ENCODE results near the gene KLK11. TPM values are rescaled to one million over a fixed set of nuclear protein-coding genes. Genes with fewer than 3 reads are reported as not detected.

KLK11 gene
- total and polyA plus RNA-seq, 10 of the 15 experiments (the other 5 are each of a cell fraction or from before 2014, with no cell fraction given), result not detected

- no peak for DNase-seq (ENCODE audit: low read depth, low spot score)
- ChIA-PET POLR2A (no interaction called here), SMC1A (ENCODE audit: uncharacterized antibody, unreplicated experiment) (interaction anchor here (0.5 kb wide), 1 partner anchor 35 kb away, joined by 3 read pairs; no protein-coding TSS in a partner anchor), CTCF (no interaction called here), RAD21 (ENCODE audit: unreplicated experiment) (no interaction called here)
- Histone ChIP-seq H4K20me1 (ENCODE audit: control insufficient read depth, insufficient read depth) (no peaks in the 10 kb centered on the region), H3K27me3 (replicated peaks in 1 of 2; ENCODE audit: control insufficient read depth in 2 of 2, insufficient read depth in 2 of 2, low read length in 1 of 2) (no peaks in the 10 kb centered on the region), H3K36me3 (ENCODE audit: control insufficient read depth in 2 of 2, insufficient read depth in 2 of 2, low read length in 1 of 2) (no peaks in the 10 kb centered on the region), H3K27ac (ENCODE audit: control insufficient read depth, insufficient read depth) (no peak overlapping the region), H2AFZ (ENCODE audit: control insufficient read depth, low read depth, low read length) (no peak overlapping the region), H3K79me2 (ENCODE audit: control insufficient read depth, insufficient read depth, low read length) (no peaks in the 10 kb centered on the region), H3K4me1 (ENCODE audit: control insufficient read depth, insufficient read depth, low read length) (no peaks in the 10 kb centered on the region), H3K4me2 (ENCODE audit: control insufficient read depth, insufficient read depth) (no peak overlapping the region), H3K9me3 (replicated peaks; ENCODE audit: control insufficient read depth, insufficient read depth, low read length) (no peaks in the 10 kb centered on the region), H3K9ac (ENCODE audit: control insufficient read depth, insufficient read depth, low read length) (no peak overlapping the region), H3K4me3 (no peak overlapping the region)
- BruUV-seq (replicated peaks), result no TSS peak
- in situ Hi-C loops (cut with MboI) (no loop called here), intact Hi-C loops (cut with micrococcal nuclease; ENCODE audit: unreplicated experiment) (no loop called here)
- WGBS (ENCODE audit: insufficient coverage, insufficient replicate concordance, low lambda C conversion rate, missing lambda C conversion rate), result 13% methylated on average over 4 of the region's 4 CpGs
- ATAC-seq, result no peak
- no peak for FAIRE-seq
- TF ChIP-seq CHD4 (IDR thresholded peaks at IDR 0.05) (no peak), EP300 (IDR thresholded peaks at IDR 0.05; ENCODE audit: borderline replicate concordance in 1 of 2, control insufficient read depth in 1 of 2, low read depth in 2 of 2, low read length in 2 of 2) (no peak), RAD21 (IDR thresholded peaks at IDR 0.05; ENCODE audit: insufficient read depth, low read depth, low read length) (no peak), RELA (IDR thresholded peaks at IDR 0.05; ENCODE audit: borderline replicate concordance, partially characterized antibody) (no peak), IKZF2 (IDR thresholded peaks at IDR 0.05) (no peak), RUNX3 (IDR thresholded peaks at IDR 0.05; ENCODE audit: low read length) (no peak), POLR2AphosphoS5 (IDR thresholded peaks at IDR 0.05; ENCODE audit: low read length) (no peak), RFX5 (IDR thresholded peaks at IDR 0.05; ENCODE audit: low read depth, low read length) (no peak), RBBP5 (conservative IDR thresholded peaks at IDR 0.05) (no peak), E4F1 (IDR thresholded peaks at IDR 0.05; ENCODE audit: borderline replicate concordance, partially characterized antibody) (no peak), PBX3 (IDR thresholded peaks at IDR 0.05; ENCODE audit: insufficient replicate concordance, low read depth, low read length) (no peak), ZNF687 (IDR thresholded peaks at IDR 0.05) (no peak), PAX8 (IDR thresholded peaks at IDR 0.05) (no peak), EED (IDR thresholded peaks at IDR 0.05; ENCODE audit: low read depth) (no peak), MTA3 (IDR thresholded peaks at IDR 0.05; ENCODE audit: borderline replicate concordance, low read length) (no peak), BRCA1 (IDR thresholded peaks at IDR 0.05; ENCODE audit: low read depth, low read length) (no peak), IRF5 (IDR thresholded peaks at IDR 0.05; ENCODE audit: borderline replicate concordance) (no peak), GABPA (IDR thresholded peaks at IDR 0.05; ENCODE audit: low read depth) (no peak)
Observed at GRCh38 chr19:51047031-51047335, 20.6 kb upstream of the KLK11 start.
